ENCODE data around the gene FGD2.

Gene FGD2

GRCh38 chr6:37022135-37022863 is 16.8 kb downstream of the FGD2 start:
- Histone ChIP-seq H3K4me3 (ENCODE audit: insufficient read length, low read depth) (no peak overlapping the region), H3K27me3 (ENCODE audit: insufficient read depth, insufficient read length) (no peaks in the 10 kb centered on the region), H3K36me3 (ENCODE audit: insufficient read depth, insufficient read length, low read length) (no peaks in the 10 kb centered on the region), H3K9ac (ENCODE audit: insufficient read length, low read depth) (no peak overlapping the region), H3K4me1 (ENCODE audit: insufficient read depth, insufficient read length) (peaks cover 14% of the 10 kb centered on the region), H3K9me3 (ENCODE audit: insufficient read depth, low read length) (no peaks in the 10 kb centered on the region)
- no peak for TF ChIP-seq SUZ12 (IDR thresholded peaks at IDR 0.05; ENCODE audit: extremely low read depth, insufficient read depth, insufficient read length)
- TF ChIP-seq ZNF274 (IDR thresholded peaks at IDR 0.05; ENCODE audit: low read depth, low read length), result no peak
- no peak for DNase-seq (ENCODE audit: low read depth, low spot score)

- H3K36me3 ChIP-seq (ENCODE audit: insufficient read depth, insufficient read length, low read length), result no peaks in the 10 kb centered on the region
- H3K9me3 ChIP-seq (ENCODE audit: insufficient read depth, low read length), result no peaks in the 10 kb centered on the region
- TF ChIP-seq ZNF274 (IDR thresholded peaks at IDR 0.05; ENCODE audit: low read depth, low read length), result no peak
- TF ChIP-seq SUZ12 (IDR thresholded peaks at IDR 0.05; ENCODE audit: extremely low read depth, insufficient read depth, insufficient read length), result no peak
- TF ChIP-seq YY1 (IDR thresholded peaks at IDR 0.05; ENCODE audit: insufficient read depth, insufficient read length), result no peak
- H3K4me1 ChIP-seq (ENCODE audit: insufficient read depth, insufficient read length), result peaks cover 12% of the 10 kb centered on the region
- H3K9ac ChIP-seq (ENCODE audit: insufficient read length, low read depth), result no peak overlapping the region
- H3K4me3 ChIP-seq (ENCODE audit: insufficient read length, low read depth), result no peak overlapping the region
- no peak for DNase-seq (ENCODE audit: low read depth, low spot score)
- H3K27me3 ChIP-seq (ENCODE audit: insufficient read depth, insufficient read length), result no peaks in the 10 kb centered on the region
Measured at GRCh38 chr6:37024656-37025337, 19.3 kb downstream of the FGD2 start.

GRCh38 chr6:37025621-37026466 is 20.4 kb downstream of the FGD2 start:
- no peak for DNase-seq (ENCODE audit: low read depth, low spot score)
- no peak for TF ChIP-seq SUZ12 (IDR thresholded peaks at IDR 0.05; ENCODE audit: extremely low read depth, insufficient read depth, insufficient read length)
- TF ChIP-seq YY1 (IDR thresholded peaks at IDR 0.05; ENCODE audit: insufficient read depth, insufficient read length), result no peak
- no peak for TF ChIP-seq ZNF274 (IDR thresholded peaks at IDR 0.05; ENCODE audit: low read depth, low read length)
- Histone ChIP-seq H3K36me3 (ENCODE audit: insufficient read depth, insufficient read length, low read length) (no peaks in the 10 kb centered on the region), H3K9me3 (ENCODE audit: insufficient read depth, low read length) (peaks cover 8% of the 10 kb centered on the region; the same call in 1 of the 2 replicates), H3K27me3 (ENCODE audit: insufficient read depth, insufficient read length) (no peaks in the 10 kb centered on the region), H3K4me3 (ENCODE audit: insufficient read length, low read depth) (no peak overlapping the region), H3K9ac (ENCODE audit: insufficient read length, low read depth) (peak overlapping the region; percentile 10), H3K4me1 (ENCODE audit: insufficient read depth, insufficient read length) (peaks cover 10% of the 10 kb centered on the region)

GRCh38 chr6:37027036-37027720 is 21.7 kb downstream of the FGD2 start:
- no peaks in the 10 kb centered on the region for H3K27me3 ChIP-seq (ENCODE audit: insufficient read depth, insufficient read length)
- DNase-seq (ENCODE audit: low read depth, low spot score), result no peak
- H3K36me3 ChIP-seq (ENCODE audit: insufficient read depth, insufficient read length, low read length), result no peaks in the 10 kb centered on the region
- H3K9ac ChIP-seq (ENCODE audit: insufficient read length, low read depth), result no peak overlapping the region
- H3K4me3 ChIP-seq (ENCODE audit: insufficient read length, low read depth), result no peak overlapping the region
- peaks cover 6% of the 10 kb centered on the region for H3K4me1 ChIP-seq (ENCODE audit: insufficient read depth, insufficient read length)
- TF ChIP-seq ZNF274 (IDR thresholded peaks at IDR 0.05; ENCODE audit: low read depth, low read length), result no peak
- peaks cover 9% of the 10 kb centered on the region; the same call in 1 of the 2 replicates for H3K9me3 ChIP-seq (ENCODE audit: insufficient read depth, low read length)

GRCh38 chr6:37027811-37028469 is 22.5 kb downstream of the FGD2 start:
- no peak for DNase-seq (ENCODE audit: low read depth, low spot score)
- no peaks in the 10 kb centered on the region for H3K27me3 ChIP-seq (ENCODE audit: insufficient read depth, insufficient read length)
- no peak overlapping the region for H3K4me3 ChIP-seq (ENCODE audit: insufficient read length, low read depth)
- H3K4me1 ChIP-seq (ENCODE audit: insufficient read depth, insufficient read length), result peaks cover 5% of the 10 kb centered on the region
- peaks cover 9% of the 10 kb centered on the region; the same call in 1 of the 2 replicates for H3K9me3 ChIP-seq (ENCODE audit: insufficient read depth, low read length)
- no peaks in the 10 kb centered on the region for H3K36me3 ChIP-seq (ENCODE audit: insufficient read depth, insufficient read length, low read length)
- peak overlapping the region; percentile 32 for H3K9ac ChIP-seq (ENCODE audit: insufficient read length, low read depth)
- TF ChIP-seq YY1 (IDR thresholded peaks at IDR 0.05; ENCODE audit: insufficient read depth, insufficient read length) (no peak), ZNF274 (IDR thresholded peaks at IDR 0.05; ENCODE audit: low read depth, low read length) (no peak), SUZ12 (IDR thresholded peaks at IDR 0.05; ENCODE audit: extremely low read depth, insufficient read depth, insufficient read length) (no peak)

- H3K4me1 ChIP-seq (ENCODE audit: insufficient read depth, insufficient read length), result peaks cover 5% of the 10 kb centered on the region
- no peak overlapping the region for H3K9ac ChIP-seq (ENCODE audit: insufficient read length, low read depth)
- no peak for TF ChIP-seq SUZ12 (IDR thresholded peaks at IDR 0.05; ENCODE audit: extremely low read depth, insufficient read depth, insufficient read length)
- no peak for TF ChIP-seq ZNF274 (IDR thresholded peaks at IDR 0.05; ENCODE audit: low read depth, low read length)
- no peak for TF ChIP-seq YY1 (IDR thresholded peaks at IDR 0.05; ENCODE audit: insufficient read depth, insufficient read length)
- peak; percentile 48 for DNase-seq (ENCODE audit: low read depth, low spot score)
- no peak overlapping the region for H3K4me3 ChIP-seq (ENCODE audit: insufficient read length, low read depth)
- H3K36me3 ChIP-seq (ENCODE audit: insufficient read depth, insufficient read length, low read length), result no peaks in the 10 kb centered on the region
- no peaks in the 10 kb centered on the region for H3K27me3 ChIP-seq (ENCODE audit: insufficient read depth, insufficient read length)
- peaks cover 9% of the 10 kb centered on the region; the same call in 1 of the 2 replicates for H3K9me3 ChIP-seq (ENCODE audit: insufficient read depth, low read length)
Measured at GRCh38 chr6:37029249-37029971, 24.0 kb downstream of the FGD2 start.

Data from NT2/D1 (cell line).